Activated naive CD8-positive, alpha-beta T cell treated with anti-CD3 and anti-CD28 coated beads for 36 hours (primary cell): ENCODE results near the gene NR5A2. TPM values are rescaled to one million over a fixed set of nuclear protein-coding genes. Genes with fewer than 3 reads are reported as not detected.
"Not testable (repeated sequence)": the region's sequence is repeated elsewhere in the genome, so short reads cannot be mapped to it uniquely, and the experiment has no call there.

Experiments
- DNase-seq: peaks from one replicate; pipeline ENCODE4 v3.0.0; 2021
- H3K27ac Mint-ChIP-seq: one replicate; pipeline ENCODE4 v1.8.0; 2022; ENCODE audit warnings: mild to moderate bottlenecking, moderate library complexity, mixed read lengths
- H3K27me3 Mint-ChIP-seq: one replicate; pipeline ENCODE4 v1.8.0; 2022; ENCODE audit warnings: mild to moderate bottlenecking, mixed read lengths
- H3K36me3 Mint-ChIP-seq: one replicate; pipeline ENCODE4 v1.8.0; 2021; ENCODE audit warnings: mild to moderate bottlenecking, mixed read lengths
- H3K4me1 Mint-ChIP-seq: one replicate; pipeline ENCODE4 v1.8.0; 2021; ENCODE audit warnings: mixed read lengths
- H3K4me3 Mint-ChIP-seq: one replicate; pipeline ENCODE4 v1.8.0; 2022; ENCODE audit warnings: mild to moderate bottlenecking, moderate library complexity, mixed read lengths
- H3K9me3 Mint-ChIP-seq: one replicate; pipeline ENCODE4 v1.8.0; 2022; ENCODE audit warnings: mixed read lengths
- total RNA-seq, 2 experiments: library from RNA; stranded (reverse); gene quantifications; one replicate each; pipeline ENCODE4 v1.2.3, GENCODE V29; 2021

The NR5A2 gene
- total RNA-seq, 2 experiments from 2014 or later = 0.06 to 0.08 TPM

- Mint-ChIP-seq H3K36me3 (no peaks in the 10 kb centered on the region), H3K27me3 (no peaks in the 10 kb centered on the region), H3K4me1 (peaks cover 3% of the 10 kb centered on the region), H3K4me3 (no peak overlapping the region), H3K27ac (no peak overlapping the region), H3K9me3 (no peaks in the 10 kb centered on the region)
- DNase-seq = no peak
Observed at GRCh38 chr1:200173097-200173618, 145.6 kb downstream of the NR5A2 start.

GRCh38 chr1:200174525-200175295 lies 147.2 kb downstream of the NR5A2 start:
- no peaks in the 10 kb centered on the region for H3K36me3 Mint-ChIP-seq
- peaks cover 3% of the 10 kb centered on the region for H3K4me1 Mint-ChIP-seq
- H3K4me3 Mint-ChIP-seq = no peak overlapping the region
- no peak overlapping the region for H3K27ac Mint-ChIP-seq
- no peaks in the 10 kb centered on the region for H3K27me3 Mint-ChIP-seq
- no peaks in the 10 kb centered on the region for H3K9me3 Mint-ChIP-seq
- no peak for DNase-seq

DNA sequence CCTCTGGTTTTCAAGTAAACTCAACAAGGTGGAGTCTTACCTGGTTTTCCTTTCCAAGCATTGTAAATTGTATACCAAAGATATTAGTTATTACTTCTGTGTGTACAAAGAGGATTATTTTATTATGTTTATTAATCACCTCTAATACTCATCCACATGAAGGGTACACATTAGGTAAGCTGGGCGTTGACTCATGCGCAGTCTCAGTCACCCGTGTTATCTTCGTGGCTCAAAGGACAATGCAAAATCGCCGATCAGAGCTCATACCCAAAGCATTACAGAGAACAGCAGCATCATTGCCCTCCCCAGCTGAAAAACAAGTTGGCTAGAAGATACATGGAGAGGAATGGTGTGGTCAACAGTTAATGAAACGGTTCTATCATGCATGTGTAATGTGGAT lies 148.7 kb downstream of the NR5A2 start:
- no peaks in the 10 kb centered on the region for H3K27me3 Mint-ChIP-seq
- peaks cover 6% of the 10 kb centered on the region for H3K4me1 Mint-ChIP-seq
- no peaks in the 10 kb centered on the region for H3K9me3 Mint-ChIP-seq
- H3K27ac Mint-ChIP-seq = no peak overlapping the region
- no peaks in the 10 kb centered on the region for H3K36me3 Mint-ChIP-seq
- no peak overlapping the region for H3K4me3 Mint-ChIP-seq
- no peak for DNase-seq

GRCh38 chr1:200176798-200177197 lies 149.3 kb downstream of the NR5A2 start:
- DNase-seq = no peak
- H3K27ac Mint-ChIP-seq = no peak overlapping the region
- peaks cover 6% of the 10 kb centered on the region for H3K4me1 Mint-ChIP-seq
- H3K27me3 Mint-ChIP-seq = no peaks in the 10 kb centered on the region
- H3K9me3 Mint-ChIP-seq = no peaks in the 10 kb centered on the region
- H3K4me3 Mint-ChIP-seq = no peak overlapping the region
- H3K36me3 Mint-ChIP-seq = no peaks in the 10 kb centered on the region

GRCh38 chr1:200178340-200178739 lies 150.8 kb downstream of the NR5A2 start:
- H3K4me1 Mint-ChIP-seq = peaks cover 6% of the 10 kb centered on the region
- no peaks in the 10 kb centered on the region for H3K9me3 Mint-ChIP-seq
- peaks cover 3% of the 10 kb centered on the region for H3K27me3 Mint-ChIP-seq
- no peak overlapping the region for H3K4me3 Mint-ChIP-seq
- no peak for DNase-seq
- H3K27ac Mint-ChIP-seq = no peak overlapping the region
- H3K36me3 Mint-ChIP-seq = no peaks in the 10 kb centered on the region

DNA sequence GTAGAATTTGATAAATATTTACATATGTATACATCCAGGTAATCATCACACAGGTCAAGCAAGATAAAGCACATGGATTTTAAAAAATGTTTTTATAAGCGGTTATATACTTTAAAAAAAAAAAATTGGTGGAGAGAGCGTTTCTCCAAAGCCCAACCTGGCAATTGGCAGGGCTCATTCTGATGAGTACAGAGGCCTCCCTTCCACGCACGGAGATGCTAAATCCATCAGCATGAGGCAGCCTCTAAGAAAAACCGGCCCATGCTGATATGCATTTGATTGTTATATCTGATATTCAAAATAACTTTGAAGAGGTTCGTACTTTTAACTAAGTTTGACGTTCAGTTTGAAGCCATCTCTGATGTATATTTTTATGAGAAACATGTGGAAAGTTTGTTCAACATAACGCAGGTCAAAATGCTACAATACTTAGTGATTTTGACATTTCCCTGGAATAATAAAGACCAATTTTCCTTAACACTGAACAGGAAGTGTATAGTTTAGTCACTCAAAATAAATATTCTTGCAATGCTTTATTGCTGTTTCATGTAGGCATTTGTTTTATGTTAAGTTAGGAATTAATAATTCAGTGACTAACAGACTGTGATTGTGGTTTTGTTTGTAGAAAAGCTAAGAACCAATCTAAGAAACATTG lies 151.7 kb downstream of the NR5A2 start:
- Mint-ChIP-seq H3K4me3 (no peak overlapping the region), H3K4me1 (peaks cover 9% of the 10 kb centered on the region), H3K36me3 (no peaks in the 10 kb centered on the region), H3K9me3 (no peaks in the 10 kb centered on the region), H3K27me3 (peaks cover 3% of the 10 kb centered on the region), H3K27ac (no peak overlapping the region)
- DNase-seq = no peak

DNA sequence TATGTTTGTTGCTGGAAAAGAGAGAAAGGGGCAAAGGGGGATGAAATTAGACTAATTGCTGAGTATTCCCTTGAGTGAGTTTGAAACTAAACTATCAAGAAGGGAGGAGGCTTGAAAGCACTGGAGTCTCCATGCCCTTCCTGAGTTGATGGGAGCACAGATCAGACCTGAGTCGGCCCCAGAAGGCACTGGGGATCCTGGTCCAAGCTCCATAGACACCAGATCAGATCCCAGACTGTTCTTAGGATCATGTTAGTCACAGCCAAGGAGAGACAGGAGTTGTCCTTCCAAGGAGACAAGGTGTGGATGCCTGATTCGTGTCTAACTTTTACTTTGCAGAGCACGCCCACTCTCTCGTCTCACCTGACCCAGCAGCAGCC lies 152.3 kb downstream of the NR5A2 start:
- no peak overlapping the region for H3K4me3 Mint-ChIP-seq
- H3K36me3 Mint-ChIP-seq = no peaks in the 10 kb centered on the region
- peaks cover 3% of the 10 kb centered on the region for H3K27me3 Mint-ChIP-seq
- no peak for DNase-seq
- no peak overlapping the region for H3K27ac Mint-ChIP-seq
- peaks cover 7% of the 10 kb centered on the region for H3K4me1 Mint-ChIP-seq
- no peaks in the 10 kb centered on the region for H3K9me3 Mint-ChIP-seq

- Mint-ChIP-seq H3K36me3 (no peaks in the 10 kb centered on the region), H3K27ac (no peak overlapping the region)
- no peak for DNase-seq
Observed at GRCh38 chr1:200180821-200181220, 153.3 kb downstream of the NR5A2 start.

GRCh38 chr1:200181861-200182260 lies 154.4 kb downstream of the NR5A2 start:
- Mint-ChIP-seq H3K4me3 (no peak overlapping the region), H3K27me3 (peaks cover 8% of the 10 kb centered on the region), H3K4me1 (peaks cover 9% of the 10 kb centered on the region), H3K36me3 (peaks cover 3% of the 10 kb centered on the region), H3K9me3 (no peaks in the 10 kb centered on the region), H3K27ac (no peak overlapping the region)
- DNase-seq = no peak

More at GRCh38 chr1:200180821-200181220, 153.3 kb downstream of the NR5A2 start:
- Mint-ChIP-seq H3K4me3 (no peak overlapping the region), H3K9me3 (no peaks in the 10 kb centered on the region), H3K4me1 (peaks cover 9% of the 10 kb centered on the region), H3K27me3 (peaks cover 8% of the 10 kb centered on the region)

DNA sequence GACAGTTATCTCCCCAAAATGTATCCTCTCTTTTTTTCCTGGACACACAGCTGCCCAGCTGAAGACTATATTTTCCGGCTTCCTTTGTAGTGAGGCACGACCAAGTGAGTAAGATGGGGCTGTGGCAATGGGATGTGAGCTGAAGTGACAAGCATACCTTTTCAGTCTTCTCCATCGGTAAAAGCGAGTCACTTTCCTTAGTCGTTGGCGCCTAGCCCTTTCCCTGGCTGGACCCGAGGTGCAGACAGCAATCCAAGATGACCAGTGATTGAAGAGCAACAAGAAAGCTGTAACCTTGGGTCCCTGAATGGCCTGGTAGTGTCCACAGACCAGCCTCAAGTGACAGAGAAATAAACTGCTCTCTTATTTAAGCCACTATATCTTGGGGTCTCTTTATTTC lies 155.2 kb downstream of the NR5A2 start:
- Mint-ChIP-seq H3K36me3 (peaks cover 3% of the 10 kb centered on the region), H3K4me1 (peaks cover 9% of the 10 kb centered on the region), H3K27me3 (peaks cover 8% of the 10 kb centered on the region), H3K27ac (no peak overlapping the region), H3K9me3 (peaks cover 2% of the 10 kb centered on the region), H3K4me3 (no peak overlapping the region)
- DNase-seq = no peak

DNA sequence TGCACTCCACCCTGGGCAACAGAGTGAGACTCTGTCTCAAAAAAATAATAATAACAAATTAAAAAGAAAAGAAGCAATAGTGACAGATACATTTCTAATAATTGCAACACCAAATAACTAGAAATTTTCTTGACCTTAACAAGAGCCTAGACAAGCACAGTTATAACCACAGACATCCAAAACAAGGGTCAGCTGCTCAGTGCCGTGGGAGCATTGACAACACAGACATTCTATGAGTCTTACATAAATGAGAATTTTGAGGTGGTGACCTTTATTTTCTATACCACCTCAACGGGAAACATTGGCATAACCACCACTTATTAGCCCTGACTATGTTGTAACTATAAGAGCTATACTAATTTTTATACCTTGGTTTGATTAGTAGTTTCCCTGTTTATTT lies 156.1 kb downstream of the NR5A2 start:
- Mint-ChIP-seq H3K9me3 (peaks cover 6% of the 10 kb centered on the region), H3K4me1 (peaks cover 9% of the 10 kb centered on the region), H3K4me3 (no peak overlapping the region), H3K36me3 (peaks cover 3% of the 10 kb centered on the region), H3K27me3 (peaks cover 8% of the 10 kb centered on the region), H3K27ac (no peak overlapping the region)
- no peak for DNase-seq

- H3K36me3 Mint-ChIP-seq = peaks cover 3% of the 10 kb centered on the region
- DNase-seq = no peak
- peaks cover 6% of the 10 kb centered on the region for H3K9me3 Mint-ChIP-seq
- no peak overlapping the region for H3K4me3 Mint-ChIP-seq
- H3K4me1 Mint-ChIP-seq = peaks cover 9% of the 10 kb centered on the region
- peaks cover 8% of the 10 kb centered on the region for H3K27me3 Mint-ChIP-seq
- no peak overlapping the region for H3K27ac Mint-ChIP-seq
Observed at GRCh38 chr1:200184196-200184595, 156.7 kb downstream of the NR5A2 start.

DNA sequence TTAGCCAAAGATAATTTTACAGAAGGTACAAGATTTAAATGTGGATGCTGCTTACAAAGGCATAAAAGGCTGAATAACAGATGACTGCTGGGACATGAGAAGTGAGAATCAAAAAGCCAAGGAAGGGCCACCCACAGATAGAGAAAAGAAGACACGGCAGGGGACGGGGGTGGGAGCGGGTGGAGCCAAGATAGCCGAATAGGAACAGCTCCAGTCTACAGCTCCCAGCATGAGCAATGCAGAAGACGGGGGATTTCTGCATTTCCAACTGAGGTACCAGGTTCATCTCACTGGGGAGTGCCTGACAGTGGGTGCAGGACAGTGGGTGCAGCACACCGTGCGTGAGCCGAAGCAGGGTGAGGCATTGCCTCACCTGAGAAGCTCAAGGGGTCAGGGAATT lies 157.7 kb downstream of the NR5A2 start:
- not testable (repeated sequence) for H3K4me3 Mint-ChIP-seq, H3K9me3 Mint-ChIP-seq, H3K27me3 Mint-ChIP-seq, H3K36me3 Mint-ChIP-seq, H3K4me1 Mint-ChIP-seq, DNase-seq, H3K27ac Mint-ChIP-seq

GRCh38 chr1:200187332-200187731 lies 159.8 kb downstream of the NR5A2 start:
- H3K4me1 Mint-ChIP-seq, H3K36me3 Mint-ChIP-seq, H3K27me3 Mint-ChIP-seq, H3K9me3 Mint-ChIP-seq, H3K4me3 Mint-ChIP-seq, DNase-seq, H3K27ac Mint-ChIP-seq: not testable (repeated sequence)

DNA sequence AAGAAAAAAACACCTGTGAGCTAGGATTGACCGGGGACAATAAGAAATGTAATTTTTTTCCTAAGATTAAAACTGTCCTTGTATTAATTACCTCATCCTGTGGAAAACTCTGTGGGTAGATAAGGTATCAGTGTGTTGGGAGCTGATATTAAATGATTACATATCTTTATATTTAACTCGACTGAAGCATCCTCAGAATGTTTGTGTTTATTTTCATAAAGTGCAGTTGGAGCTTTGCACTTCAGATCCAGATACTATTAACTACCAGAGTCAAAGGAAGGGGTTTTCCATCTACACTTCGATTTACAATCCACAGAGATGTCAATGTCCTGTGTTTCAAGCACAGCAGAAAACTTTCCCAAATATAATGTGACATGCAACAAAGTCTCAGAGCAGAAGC lies 164.5 kb downstream of the NR5A2 start:
- Mint-ChIP-seq H3K27me3 (no peaks in the 10 kb centered on the region), H3K4me3 (no peak overlapping the region), H3K27ac (no peak overlapping the region), H3K4me1 (no peaks in the 10 kb centered on the region), H3K9me3 (peaks cover 8% of the 10 kb centered on the region), H3K36me3 (no peaks in the 10 kb centered on the region)
- DNase-seq = no peak

DNA sequence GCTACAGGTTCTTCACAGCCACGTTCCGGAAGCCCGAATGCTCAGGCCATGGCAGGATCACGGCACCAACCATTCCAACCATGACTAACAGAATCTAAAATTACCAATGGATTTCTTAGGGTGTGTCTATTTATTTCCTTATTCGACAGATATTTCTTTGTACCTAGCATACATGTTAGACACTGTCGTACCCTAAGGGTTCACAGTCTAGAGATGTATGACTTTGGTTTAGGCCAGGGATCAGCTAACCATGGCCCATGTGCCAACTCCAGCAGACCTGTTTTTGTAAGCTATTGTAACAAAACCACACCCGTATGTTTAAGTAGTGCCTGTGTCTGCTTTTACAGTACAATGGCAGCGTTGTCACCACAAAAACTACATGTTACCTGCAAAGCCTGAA lies 167.0 kb downstream of the NR5A2 start:
- H3K27ac Mint-ChIP-seq = no peak overlapping the region
- peaks cover 3% of the 10 kb centered on the region for H3K9me3 Mint-ChIP-seq
- no peaks in the 10 kb centered on the region for H3K27me3 Mint-ChIP-seq
- no peaks in the 10 kb centered on the region for H3K36me3 Mint-ChIP-seq
- DNase-seq = no peak
- H3K4me3 Mint-ChIP-seq = no peak overlapping the region
- H3K4me1 Mint-ChIP-seq = no peaks in the 10 kb centered on the region
